ENCODE results near the gene CBLL2. TPM values are rescaled to one million over a fixed set of nuclear protein-coding genes. Genes with fewer than 3 reads are reported as not detected.
"Not testable (repeated sequence)": the region's sequence is repeated elsewhere in the genome, so short reads cannot be mapped to it uniquely, and the experiment has no call there.

CBLL2 gene, protein sequence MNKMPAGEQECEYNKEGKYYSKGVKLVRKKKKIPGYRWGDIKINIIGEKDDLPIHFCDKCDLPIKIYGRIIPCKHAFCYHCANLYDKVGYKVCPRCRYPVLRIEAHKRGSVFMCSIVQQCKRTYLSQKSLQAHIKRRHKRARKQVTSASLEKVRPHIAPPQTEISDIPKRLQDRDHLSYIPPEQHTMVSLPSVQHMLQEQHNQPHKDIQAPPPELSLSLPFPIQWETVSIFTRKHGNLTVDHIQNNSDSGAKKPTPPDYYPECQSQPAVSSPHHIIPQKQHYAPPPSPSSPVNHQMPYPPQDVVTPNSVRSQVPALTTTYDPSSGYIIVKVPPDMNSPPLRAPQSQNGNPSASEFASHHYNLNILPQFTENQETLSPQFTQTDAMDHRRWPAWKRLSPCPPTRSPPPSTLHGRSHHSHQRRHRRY
- total RNA-seq = not detected in 2 replicates

GRCh38 chrX:22272613-22273012 is at the start of gene CBLL2:
TSS of gene CBLL2 (plus strand) at chrX:22272913. CDS start at chrX:22272992, 79 bp downstream.
- DNase-seq (ENCODE audit: extremely low read depth, low read depth, low spot score) = no peak

DNA sequence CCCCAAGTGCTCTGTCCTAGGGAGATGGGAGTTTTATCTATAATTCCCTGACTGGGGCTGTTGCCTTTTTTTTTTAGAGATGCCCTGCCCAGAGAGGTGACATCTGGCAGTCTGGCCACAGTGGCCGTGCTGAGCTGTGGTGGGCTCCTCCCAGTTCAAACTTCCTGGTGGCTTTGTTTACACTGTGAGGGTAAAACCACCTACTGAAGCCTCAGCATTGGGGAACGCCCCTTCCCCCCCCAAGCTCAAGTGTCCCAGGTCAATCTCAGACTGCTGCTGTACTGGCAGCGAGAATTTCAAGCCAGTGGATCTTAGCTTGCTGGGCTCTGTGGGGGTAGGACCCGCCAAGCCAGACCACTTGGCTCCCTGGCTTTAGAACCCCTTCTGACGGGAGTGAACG is 38.3 kb upstream of the CBLL2 start:
- DNase-seq (ENCODE audit: extremely low read depth, low read depth, low spot score) = no peak

GRCh38 chrX:22237479-22237878 is 35.2 kb upstream of the CBLL2 start:
- no peak for DNase-seq (ENCODE audit: extremely low read depth, low read depth, low spot score)

DNA sequence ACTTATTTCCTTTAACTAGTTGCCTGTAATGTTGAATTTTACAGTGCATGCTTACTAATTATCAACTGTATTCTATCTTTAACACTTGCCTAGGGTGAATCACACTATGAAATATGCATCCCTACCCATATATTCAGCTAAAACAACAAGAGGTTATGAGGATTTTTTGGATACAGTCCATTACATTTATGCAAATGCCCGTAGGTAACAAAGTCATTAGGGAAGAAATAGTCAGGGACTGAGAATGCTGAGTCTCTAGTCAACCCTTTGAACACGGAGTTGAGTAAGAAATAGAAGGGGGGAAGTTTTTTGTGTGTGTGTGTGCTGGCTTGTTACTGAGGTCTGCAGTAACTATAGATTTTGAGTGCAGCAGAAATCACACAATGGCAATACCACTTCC is 26.1 kb upstream of the CBLL2 start:
- no peak for DNase-seq (ENCODE audit: extremely low read depth, low read depth, low spot score)

DNA sequence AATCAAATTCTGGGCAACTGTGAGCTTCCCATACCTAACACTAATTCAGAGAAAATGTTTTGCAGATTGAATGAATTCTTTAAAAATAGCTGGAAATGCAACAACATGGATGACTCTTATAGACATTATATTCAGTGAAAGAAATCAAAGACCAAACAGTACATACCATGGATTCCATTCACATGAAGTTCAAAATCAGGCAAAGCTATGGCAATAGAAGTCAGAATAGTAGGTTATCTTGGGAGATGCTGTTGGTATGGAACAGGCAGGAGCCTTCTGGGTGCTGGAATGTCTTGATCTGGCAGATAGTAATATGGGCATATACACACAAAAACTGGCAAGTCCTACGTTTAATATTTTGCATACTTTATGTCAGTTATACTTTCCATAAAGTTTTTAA is 25.5 kb upstream of the CBLL2 start:
- DNase-seq (ENCODE audit: extremely low read depth, low read depth, low spot score) = no peak

- DNase-seq (ENCODE audit: extremely low read depth, low read depth, low spot score) = no peak
These were observed 24.3 kb upstream of the CBLL2 start for GRCh38 chrX:22248401-22248800.

GRCh38 chrX:22249371-22249770 is 23.3 kb upstream of the CBLL2 start:
- no peak for DNase-seq (ENCODE audit: extremely low read depth, low read depth, low spot score)

DNA sequence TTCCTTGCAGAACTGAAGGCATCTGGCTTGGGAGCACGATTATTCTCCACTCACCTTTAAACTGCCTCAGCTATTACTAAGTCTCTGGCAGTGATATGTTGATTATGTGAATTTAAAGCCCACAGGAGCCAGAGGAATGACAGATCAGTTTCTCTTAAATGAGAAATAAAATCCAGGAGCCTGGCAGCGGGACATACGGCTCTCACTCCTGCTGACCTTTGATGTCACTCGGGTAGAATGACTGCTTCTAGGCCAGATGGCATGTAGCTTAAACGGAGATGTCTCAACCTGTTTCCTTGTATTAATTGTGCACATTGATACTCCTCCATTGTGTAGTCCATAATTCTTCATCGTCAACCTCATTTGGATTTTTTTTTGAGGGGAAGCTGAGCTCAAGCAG is 4.0 kb upstream of the CBLL2 start:
- no peak for DNase-seq (ENCODE audit: extremely low read depth, low read depth, low spot score)

DNA sequence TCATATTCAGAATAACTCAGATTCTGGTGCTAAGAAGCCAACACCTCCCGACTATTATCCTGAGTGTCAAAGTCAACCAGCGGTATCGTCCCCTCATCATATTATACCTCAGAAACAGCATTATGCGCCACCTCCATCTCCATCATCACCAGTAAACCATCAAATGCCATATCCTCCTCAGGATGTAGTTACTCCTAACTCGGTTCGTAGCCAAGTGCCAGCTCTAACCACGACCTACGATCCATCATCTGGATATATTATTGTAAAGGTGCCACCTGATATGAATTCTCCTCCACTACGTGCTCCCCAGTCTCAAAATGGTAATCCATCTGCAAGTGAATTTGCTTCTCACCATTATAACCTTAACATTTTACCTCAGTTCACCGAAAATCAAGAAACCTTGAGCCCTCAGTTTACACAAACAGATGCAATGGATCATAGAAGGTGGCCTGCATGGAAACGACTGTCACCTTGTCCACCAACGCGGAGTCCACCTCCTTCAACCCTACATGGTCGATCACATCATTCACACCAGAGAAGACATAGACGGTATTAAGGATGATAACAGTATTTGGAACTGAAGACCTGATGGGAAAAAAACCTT is 1.1 kb downstream of the CBLL2 start:
- DNase-seq (ENCODE audit: extremely low read depth, low read depth, low spot score) = no peak

DNA sequence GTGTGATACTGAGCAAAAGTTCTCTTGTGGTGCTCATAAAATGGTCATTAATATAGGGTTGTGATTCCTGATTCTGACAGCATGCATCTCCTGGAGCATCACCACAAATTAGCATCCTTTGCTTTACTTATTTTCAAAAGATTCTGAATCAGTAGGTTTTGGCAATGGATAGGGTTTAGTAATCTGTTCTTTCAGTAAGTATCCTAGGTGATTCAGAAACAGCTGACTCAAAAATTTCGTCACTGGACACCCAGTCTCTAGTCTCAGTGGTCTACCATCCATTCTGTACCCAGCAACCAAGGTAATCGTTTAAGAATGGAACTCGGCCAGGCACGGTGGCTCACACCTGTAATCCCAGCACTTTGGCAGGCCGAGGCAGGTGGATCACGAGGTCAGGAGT is 4.1 kb downstream of the CBLL2 start:
- DNase-seq (ENCODE audit: extremely low read depth, low read depth, low spot score) = no peak

- DNase-seq (ENCODE audit: extremely low read depth, low read depth, low spot score) = no peak
These were observed 5.7 kb downstream of the CBLL2 start for GRCh38 chrX:22278375-22278774.

- not testable (repeated sequence) for DNase-seq (ENCODE audit: extremely low read depth, low read depth, low spot score)
These were observed 16.5 kb downstream of the CBLL2 start for GRCh38 chrX:22289209-22289608.

- no peak for DNase-seq (ENCODE audit: extremely low read depth, low read depth, low spot score)
These were observed 24.2 kb downstream of the CBLL2 start for GRCh38 chrX:22296871-22297270.

DNA sequence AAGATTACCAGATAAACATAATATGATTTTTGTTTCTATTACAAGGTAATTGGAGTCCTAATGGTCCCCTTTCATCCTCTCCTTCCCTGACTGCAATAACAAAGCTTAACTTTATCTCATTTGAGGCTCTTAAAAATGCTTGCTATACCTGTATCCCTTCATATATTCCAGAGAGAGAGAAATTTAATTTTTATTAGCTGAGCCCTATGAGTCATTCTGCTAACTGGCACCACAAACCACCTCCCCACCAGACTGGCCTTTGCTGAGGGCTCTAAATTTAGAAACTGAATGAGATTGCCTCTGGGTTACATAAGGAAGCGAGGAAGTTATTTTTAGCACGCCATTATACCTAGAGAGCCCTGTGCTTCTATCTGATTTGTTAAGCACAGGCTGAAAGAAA is 27.4 kb downstream of the CBLL2 start:
- no peak for DNase-seq (ENCODE audit: extremely low read depth, low read depth, low spot score)

DNA sequence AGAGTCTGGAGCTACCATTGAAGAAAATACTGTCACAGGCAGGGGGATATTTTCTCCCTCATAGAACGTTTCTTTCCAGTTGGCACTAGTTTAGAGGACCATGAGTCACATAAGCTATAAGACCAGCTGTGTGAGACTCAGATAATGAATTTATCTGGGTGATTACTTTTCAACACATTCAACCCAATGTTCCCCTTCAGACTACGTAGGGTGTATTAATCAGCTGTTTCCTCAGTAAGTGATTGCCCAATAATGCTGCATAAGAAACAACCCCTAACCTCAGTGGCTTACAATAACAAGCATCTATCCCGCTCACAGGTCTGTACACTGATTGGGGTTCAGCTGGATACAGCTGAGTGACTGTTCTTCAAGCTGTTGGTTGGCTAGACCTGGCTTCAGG is 38.1 kb downstream of the CBLL2 start:
- DNase-seq (ENCODE audit: extremely low read depth, low read depth, low spot score) = no peak

GRCh38 chrX:22313766-22314165 is 41.1 kb downstream of the CBLL2 start:
- DNase-seq (ENCODE audit: extremely low read depth, low read depth, low spot score) = no peak

GRCh38 chrX:22314211-22314610 is 41.5 kb downstream of the CBLL2 start:
- no peak for DNase-seq (ENCODE audit: extremely low read depth, low read depth, low spot score)

GRCh38 chrX:22314692-22315091 is 42.0 kb downstream of the CBLL2 start:
- no peak for DNase-seq (ENCODE audit: extremely low read depth, low read depth, low spot score)

DNA sequence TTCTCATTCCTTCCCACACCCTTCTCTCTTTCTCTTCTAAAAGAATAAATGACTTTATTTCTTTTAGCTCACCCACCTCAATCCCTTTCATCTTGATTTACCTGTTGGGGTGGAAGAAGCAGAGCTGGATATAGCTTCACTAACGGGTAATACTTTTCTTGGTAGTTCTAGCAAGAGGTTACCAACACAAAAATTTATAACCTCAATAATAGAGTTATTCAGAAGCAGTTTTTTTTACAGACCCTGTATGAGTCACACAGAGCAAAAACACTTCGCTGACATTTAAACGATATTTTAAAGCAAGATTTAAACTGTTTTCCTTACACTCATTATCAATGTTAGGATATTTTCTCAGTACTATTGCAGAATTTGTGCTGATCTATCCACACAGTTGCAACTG is 42.4 kb downstream of the CBLL2 start:
- no peak for DNase-seq (ENCODE audit: extremely low read depth, low read depth, low spot score)

DNA sequence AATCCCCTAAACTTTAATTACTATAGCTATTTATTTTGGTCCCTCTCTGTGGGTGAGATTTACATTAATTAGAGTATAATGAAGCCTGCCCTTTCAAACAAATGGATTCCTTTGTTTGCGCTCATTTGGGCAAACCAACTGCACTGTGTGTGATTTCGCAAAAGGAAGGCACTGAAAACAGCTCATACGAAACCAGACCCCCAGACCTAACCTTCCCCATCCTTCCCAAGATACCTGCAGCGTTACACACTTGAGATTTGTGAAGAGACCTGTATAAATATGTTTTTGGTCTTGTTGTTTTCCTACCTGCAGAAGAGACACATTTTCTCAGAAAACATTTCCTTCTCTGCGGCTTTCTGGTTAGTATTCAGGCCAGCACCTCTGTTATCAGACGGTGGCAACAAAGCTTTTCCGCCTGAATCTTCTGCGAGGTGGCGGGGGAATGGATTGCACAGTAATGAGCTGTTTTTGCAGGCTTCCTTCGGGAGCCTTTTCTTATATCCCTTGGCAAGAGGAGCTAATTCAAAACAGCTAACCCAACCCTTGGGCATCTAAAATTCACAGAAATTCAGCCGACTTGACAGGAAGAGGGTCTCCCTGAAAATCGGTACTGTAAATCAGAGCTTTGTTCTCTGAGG is 47.6 kb downstream of the CBLL2 start:
- DNase-seq (ENCODE audit: extremely low read depth, low read depth, low spot score) = no peak

DNA sequence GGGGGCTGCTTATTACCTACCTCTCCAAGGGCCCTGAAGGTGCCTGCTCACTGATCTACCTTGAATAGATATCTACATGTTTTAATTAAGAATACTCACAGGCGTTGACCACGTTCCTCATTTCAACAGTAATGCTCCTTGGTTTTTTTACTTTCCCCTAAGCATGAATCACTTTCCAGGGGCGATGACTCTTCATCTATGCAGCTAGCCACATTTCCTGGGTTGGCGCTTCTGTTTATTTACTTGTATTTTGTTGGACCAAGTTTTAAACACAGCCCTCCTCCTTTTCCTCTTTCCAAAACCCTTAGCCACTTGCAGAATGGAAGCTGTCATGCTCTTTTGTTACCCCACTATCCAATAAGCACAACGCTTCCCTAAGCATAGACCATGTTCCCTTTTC is 50.8 kb downstream of the CBLL2 start:
- DNase-seq (ENCODE audit: extremely low read depth, low read depth, low spot score) = no peak
